ENCODE measurements around the gene TOMM7.
A peak's percentile ranks its signal among the peaks of the same experiment; 100 is the strongest.
"Not testable (repeated sequence)": the region's sequence is repeated elsewhere in the genome, so short reads cannot be mapped to it uniquely, and the experiment has no call there.

TOMM7 gene

GRCh38 chr7:22853138-22853537 is 30.5 kb upstream of the TOMM7 start:
- DNase-seq, result no peak

DNA sequence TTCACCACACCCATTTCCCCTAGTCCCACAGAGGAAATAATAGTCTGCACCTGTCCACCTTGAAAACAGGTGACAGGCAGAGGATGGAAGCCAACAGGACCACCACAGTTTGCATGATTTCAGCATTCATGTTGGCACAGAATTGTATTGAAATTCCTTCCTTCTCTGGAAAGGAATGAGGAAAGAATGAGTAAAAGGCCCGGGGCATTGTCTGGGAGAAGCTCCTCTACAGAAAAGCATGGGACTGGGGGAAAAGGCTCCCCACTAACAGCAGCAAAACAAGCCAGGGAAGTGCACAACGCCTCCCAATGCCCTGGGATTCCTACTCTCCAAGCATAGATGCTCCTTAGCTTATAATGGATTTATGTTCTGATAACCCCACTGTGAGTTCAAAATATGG is 28.5 kb upstream of the TOMM7 start:
- no peak for DNase-seq

DNA sequence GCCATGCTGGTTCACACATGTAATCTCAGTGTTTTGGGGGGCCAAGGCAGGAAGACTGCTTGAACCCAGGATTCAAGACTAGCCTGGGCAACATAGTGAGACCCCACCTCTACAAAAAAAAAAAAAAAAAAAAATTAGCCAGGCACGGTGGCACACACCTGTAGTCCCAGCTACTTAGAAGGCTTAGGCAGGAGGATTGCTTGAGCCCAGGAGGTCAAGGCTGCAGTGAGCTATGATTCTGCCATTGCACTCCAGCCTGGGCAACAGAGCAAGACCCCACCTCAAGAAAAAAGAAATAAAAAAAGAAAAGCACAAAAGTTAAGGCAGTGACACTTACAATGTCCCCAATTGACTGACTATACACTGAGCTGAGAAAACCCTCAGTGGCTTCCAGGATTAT is 27.7 kb upstream of the TOMM7 start:
- DNase-seq, result not testable (repeated sequence)

GRCh38 chr7:22849662-22850061 is 27.0 kb upstream of the TOMM7 start:
- no peak for DNase-seq

GRCh38 chr7:22849172-22849571 is 26.5 kb upstream of the TOMM7 start:
- DNase-seq, result no peak

DNA sequence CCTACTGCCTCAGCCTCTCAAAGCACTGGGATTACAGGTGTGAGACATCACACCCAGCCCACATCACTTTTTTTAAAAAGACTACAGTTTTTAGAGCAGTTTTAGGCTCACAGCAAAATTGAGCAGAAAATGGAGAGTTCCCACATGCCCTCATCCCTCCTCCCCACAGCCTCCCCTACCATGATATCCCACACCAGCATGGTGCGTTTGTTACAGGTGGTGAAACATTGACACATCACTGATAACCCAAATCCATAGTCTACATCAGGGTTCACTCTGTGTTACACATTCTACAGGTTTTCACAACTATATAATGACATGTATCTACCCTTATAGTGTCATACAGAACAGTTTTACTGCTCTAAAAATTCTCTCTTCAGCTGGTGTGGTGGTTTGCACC is 24.3 kb upstream of the TOMM7 start:
- DNase-seq, result no peak

GRCh38 chr7:22845221-22845834 is 22.7 kb upstream of the TOMM7 start:
- no peak for DNase-seq

GRCh38 chr7:22843681-22844309 is 21.1 kb upstream of the TOMM7 start:
- DNase-seq, result no peak

- DNase-seq, result no peak
Observed at GRCh38 chr7:22842973-22843372, 20.3 kb upstream of the TOMM7 start.

DNA sequence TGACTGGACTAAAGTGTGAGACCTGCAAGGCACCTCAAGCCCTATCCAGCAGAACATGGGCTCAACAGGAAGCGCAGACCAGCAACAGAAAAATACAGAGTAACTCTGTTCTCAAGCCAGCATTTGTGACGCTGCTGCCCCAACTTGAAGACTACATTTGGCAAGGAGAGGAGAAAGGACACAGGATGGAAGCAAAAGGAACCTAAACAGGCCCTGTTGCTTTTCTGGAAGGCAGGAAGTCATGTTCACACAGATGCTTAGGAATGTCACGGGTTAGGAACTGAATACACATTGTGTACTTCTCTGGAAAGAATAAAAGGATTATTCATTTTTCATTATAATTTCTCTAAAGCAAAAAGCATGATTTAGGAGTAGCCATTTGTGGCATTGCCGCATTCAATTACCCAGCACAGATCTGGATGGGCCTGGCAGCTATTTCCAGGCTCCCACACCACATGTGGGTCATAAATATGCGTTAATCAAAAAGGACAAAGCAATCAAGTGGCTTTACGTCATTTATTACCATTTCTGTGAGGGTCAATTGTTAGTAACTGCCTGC is 19.8 kb upstream of the TOMM7 start:
- no peak for DNase-seq

DNA sequence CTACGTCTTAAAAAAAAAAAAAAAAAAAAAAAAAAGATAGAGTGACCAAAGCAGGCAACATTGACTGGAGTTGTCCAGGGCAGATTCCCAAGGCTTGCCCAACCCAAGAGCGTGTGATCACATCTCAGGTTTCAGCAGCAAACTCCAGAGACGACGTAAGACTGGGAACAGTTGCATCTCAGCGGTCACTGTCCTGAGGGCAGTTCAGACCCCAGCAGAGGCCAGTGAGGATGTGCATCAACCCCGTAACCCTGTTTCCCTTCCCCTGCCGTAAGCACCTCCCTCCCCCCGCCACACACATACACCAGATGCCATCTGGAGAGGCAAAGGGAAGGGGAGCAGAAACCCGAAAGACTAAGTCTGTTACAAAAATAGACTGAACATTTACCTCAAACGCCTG is 19.3 kb upstream of the TOMM7 start:
- DNase-seq, result no peak

GRCh38 chr7:22837308-22837707 is 14.7 kb upstream of the TOMM7 start:
- no peak for DNase-seq

- DNase-seq, result not testable (repeated sequence)
Observed at GRCh38 chr7:22836506-22836905, 13.9 kb upstream of the TOMM7 start.

DNA sequence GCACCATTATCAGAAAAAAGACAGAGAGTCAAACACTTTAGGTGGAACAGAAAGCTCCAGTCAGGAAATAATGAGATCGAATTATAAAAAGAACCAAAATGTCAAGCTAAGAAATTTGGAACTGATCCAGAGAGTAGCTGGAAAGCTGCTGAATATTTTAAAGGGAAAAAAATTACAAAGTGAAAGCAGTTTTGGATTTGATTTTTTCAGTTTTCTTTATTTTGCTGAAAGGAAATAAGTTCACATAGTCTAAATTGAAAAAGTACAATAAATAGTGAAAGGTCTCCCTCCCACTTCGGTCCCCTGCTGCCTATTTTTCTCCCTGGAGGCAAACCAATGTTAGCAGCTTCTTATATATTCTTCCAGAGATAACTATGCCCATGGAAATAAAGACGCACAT is 11.3 kb upstream of the TOMM7 start:
- DNase-seq, result no peak

GRCh38 chr7:22833113-22833855 is 10.6 kb upstream of the TOMM7 start:
- no peak for DNase-seq

DNA sequence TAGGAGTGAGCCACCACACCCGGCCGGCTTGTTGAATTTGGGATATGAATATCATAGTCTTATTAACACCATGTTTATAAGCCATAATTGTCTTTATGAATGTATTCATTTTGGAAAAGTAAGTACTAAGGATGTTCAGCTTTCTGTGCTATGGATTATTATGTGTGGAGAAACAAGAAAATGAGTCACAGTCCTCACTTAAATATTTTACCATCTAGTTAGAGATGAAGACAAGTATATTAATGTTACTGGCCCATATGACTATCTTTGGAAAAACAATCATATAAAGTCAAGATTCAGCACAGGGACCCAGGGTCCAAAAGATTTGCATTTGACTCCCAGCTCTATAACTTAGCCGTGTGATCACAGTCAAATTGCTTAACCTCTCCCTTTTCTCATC is 9.8 kb upstream of the TOMM7 start:
- no peak for DNase-seq

DNA sequence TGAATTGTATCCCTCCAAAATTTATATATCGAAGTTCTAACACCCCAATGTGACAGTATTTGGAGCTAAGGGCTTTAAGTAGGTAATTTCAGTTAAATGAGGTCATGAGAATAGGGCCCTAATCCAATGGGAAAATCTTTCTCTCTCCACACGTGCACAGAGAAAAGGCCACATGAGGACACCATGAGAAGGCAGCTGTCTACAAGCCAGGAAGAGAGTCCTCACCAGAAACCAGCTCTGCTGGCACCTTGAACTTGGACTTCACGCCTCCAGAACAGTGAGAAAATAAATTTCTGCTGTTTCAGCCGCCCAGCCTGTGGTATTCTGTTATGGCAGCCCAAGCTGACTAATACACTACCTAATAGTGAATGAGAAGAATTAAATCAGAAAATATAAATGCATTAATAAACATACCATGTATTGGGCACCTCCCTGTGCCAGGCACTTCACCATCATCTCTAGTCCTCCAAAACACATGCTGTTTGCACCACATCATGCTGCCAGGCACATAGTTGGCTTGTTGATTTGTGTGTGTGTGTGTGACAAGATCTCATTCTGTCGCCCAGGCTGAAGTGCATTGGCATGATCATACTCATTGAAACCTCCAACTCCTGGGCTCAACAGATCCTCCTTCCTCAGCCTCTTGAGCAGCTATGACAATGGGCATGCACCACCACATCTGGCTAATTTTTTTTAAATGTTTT is 9.1 kb upstream of the TOMM7 start:
- DNase-seq, result no peak

- no peak for DNase-seq
Observed at GRCh38 chr7:22827563-22827962, 4.9 kb upstream of the TOMM7 start.

DNA sequence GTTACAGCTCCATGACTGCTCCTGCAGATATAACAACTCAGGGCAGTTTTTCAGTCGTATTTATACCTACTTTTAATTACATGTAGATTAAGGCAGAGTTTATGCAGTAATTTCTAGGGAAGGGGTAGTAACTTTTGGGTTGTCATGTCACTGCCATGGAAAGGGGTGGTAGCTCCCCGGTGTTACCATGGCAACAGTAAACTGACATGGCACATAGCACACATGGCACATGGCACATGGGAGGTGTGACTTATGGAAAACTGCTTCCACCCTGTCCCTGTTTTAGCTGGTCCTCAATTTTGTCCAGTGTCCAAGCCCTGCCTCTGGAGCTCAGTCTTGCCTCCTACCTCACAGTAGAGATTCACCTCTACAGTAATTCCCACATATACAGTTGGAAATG is 3.9 kb upstream of the TOMM7 start:
- DNase-seq, result no peak

GRCh38 chr7:22824760-22825159 is 2.1 kb upstream of the TOMM7 start:
- no peak for DNase-seq

DNA sequence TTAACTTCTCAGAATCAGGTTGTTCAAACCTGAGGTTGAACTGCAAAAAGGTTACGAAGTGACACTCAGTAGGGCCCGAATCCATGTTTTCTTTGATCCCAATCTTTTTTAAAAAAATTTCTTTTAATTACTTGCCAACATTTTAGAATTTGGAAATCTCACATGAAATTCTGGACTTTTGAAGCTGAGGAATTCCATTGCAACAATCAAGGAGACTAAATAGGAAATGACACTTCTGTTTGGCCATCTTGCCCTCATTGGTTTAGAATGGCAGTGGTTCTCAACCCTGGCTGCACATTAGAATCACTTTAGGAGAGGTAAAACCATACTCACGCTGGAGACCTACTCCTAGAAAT is 471 bp upstream of the TOMM7 start:
- no peak for DNase-seq

- DNase-seq, result peak; percentile 9
Observed at GRCh38 chr7:22821702-22822485, 755 bp downstream of the TOMM7 start.

GRCh38 chr7:22819476-22819875 is 3.2 kb downstream of the TOMM7 start:
- DNase-seq, result no peak

All from HCEC 1CT (cell line).